Activated CD4-positive, CD25-positive, alpha-beta regulatory T cell treated with anti-CD3 and anti-CD28 coated beads, Interleukin-2, amount 50 U/mL, for 16 hours (primary cell): ENCODE measurements around the gene COX6B2.

Source experiments
- DNase-seq: peaks from one replicate; pipeline ENCODE4 v3.0.0-alpha.2; 2020; ENCODE audit warnings: low read depth, low spot score

The COX6B2 gene

DNA sequence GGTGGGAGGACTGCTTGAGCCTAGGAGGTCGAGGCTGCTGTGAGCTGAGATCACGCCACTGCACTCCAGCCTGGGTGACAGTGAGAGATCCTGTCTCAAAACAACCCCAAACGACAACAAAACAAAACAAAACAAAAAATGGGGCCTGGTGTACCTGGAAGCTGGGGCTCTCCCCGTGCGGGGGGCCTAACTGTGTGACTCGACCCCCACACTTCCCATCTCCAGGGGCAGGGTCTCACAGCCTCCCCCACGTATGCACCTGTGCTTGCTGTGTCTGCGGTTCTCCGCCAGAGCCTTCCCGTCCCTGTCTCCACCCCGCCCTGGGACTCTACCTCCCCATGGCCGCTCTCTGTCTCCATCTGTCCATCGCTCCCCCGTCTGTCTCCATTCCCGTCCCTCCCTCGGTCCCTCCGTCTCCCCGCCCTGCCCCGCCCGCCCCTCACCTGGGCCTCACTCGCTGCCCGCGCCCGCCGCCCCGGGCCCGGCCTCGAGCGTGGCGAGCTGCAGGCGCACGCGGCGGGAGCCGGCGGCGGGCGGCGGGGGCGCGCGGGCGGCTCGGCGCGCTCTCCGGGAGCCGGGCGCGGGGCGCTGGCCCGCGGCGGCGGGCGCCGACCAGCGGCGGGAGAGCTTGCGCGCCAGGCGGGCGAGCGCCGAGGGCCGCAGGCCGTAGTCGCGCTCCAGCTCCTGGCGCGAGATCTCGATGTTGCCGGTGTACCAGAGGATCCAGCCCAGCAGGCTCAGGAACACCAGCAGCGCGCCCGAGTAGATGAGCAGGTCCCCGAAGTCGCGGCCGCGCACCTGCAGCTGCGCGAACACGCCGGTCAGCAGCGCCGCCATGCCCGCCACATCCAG, 29.0 kb upstream of the COX6B2 start:
- no peak for DNase-seq

DNA sequence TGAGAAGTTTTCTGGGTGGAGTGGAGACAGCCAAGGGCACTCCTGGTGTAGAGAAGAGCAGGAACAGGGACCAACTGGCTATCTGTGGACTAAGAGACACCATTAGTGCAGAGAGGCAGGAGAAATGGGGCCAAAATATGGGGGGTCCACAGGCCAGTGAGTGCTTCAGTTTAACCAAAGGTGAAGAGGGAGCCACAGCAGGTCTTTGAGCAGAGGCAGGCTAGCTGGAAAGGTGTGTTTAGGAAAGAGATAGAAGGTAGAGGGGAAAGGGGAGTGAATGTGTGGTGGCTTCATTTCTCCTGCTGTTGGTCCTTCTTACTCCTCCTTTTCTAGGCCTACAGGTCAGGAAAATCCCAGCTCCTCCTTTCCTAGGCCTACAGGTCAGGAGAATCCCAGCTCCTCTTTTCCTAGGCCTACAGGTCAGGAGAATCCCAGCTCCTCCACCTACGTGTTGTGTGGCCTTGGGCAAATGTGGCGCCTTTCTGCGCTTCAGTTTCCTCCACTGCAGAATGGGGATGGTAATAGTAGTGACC, 28.1 kb upstream of the COX6B2 start:
- no peak for DNase-seq

GRCh38 chr19:55382013-55382412, 27.5 kb upstream of the COX6B2 start:
- no peak for DNase-seq

- DNase-seq = no peak
These were observed 24.7 kb upstream of the COX6B2 start for GRCh38 chr19:55379174-55379573.

GRCh38 chr19:55377356-55378131, 23.0 kb upstream of the COX6B2 start:
- no peak for DNase-seq

GRCh38 chr19:55376241-55376933, 21.9 kb upstream of the COX6B2 start, which contains the start of gene TMEM190:
TSS of gene TMEM190 (plus strand) at chr19:55376826. CDS start at chr19:55376854, 28 bp downstream.
- DNase-seq = no peak

DNA sequence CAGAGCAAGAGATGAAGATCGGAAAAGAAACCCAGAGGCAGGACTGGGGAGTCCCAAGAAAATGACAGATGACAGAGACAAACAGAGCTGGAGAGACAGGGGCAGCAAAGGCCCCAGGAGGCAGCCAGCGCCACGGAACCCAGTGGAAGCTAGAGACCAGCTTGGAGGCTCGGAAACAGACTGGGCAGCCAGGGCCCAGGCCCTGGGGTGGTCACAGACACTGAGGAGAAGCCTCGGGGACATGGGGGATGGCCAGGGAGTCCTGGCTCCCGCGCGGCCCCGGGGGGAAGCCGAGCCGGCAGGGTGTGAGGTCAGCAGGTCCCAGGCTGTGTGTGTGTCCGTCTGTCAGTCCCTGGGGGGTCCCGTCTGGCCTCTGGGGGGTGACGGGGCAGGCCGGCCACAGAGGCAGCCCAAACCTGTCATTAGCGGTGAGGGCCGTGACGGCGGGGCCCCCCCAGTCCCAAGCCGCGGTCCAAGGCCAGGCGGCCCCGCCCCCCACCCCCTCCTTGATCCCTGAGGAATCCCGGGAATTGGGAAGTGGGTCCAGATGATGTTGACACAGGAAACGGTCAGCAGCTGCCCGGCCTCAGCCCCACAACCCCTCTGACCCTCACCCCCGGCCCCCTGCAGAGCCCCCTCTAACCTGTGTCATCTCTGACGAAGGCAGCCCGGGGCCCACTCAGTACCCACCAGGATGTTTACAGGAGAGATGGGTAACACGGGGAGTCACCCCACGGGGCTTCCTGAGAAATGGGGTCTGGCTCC, 19.7 kb upstream of the COX6B2 start:
- no peak for DNase-seq

- DNase-seq = no peak
These were observed 18.9 kb upstream of the COX6B2 start for GRCh38 chr19:55373306-55373992.

- no peak for DNase-seq
These were observed 18.0 kb upstream of the COX6B2 start for GRCh38 chr19:55372316-55373081.

DNA sequence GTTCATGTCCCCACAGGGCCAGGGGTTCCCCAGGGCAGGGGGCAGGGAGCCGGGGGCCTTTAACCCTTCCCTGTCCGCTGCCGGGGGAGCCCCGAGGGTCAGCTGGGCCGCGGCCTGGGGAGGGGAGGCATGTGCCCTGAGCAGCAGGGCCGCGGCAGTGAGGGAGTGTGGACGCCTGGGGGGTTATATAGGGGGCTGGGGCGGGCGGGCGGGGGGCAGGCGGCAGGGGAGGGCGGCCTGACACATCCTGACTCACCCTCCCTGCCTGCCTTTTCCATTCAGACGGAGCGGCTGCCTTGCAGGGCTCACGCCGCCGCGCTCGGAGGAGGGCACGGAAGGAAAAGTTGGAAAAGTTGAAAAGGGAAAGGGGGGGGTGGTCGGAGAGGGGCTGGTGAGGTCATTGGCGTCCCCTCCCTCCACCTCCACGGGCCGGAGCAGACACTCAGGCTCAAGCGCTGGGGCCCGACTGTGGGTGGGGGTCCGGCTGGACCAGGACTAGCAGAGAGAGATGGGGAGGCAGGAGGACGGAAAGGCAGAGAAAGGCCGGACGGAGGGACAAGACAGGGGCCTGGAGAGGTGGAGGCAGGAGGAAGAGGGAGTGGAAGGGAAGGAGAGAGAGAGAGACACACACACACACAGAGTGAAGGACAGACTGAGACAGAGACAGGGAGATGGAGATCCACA, 15.9 kb upstream of the COX6B2 start, which contains the start of gene IL11:
IL11 (minus strand) TSS at position 159 of the 684 bp plus-strand sequence; CDS start at position 6, 153 bp downstream.
- no peak for DNase-seq

GRCh38 chr19:55369653-55370304, 15.3 kb upstream of the COX6B2 start:
- no peak for DNase-seq

- DNase-seq = no peak
These were observed 14.4 kb upstream of the COX6B2 start for GRCh38 chr19:55368701-55369563.

DNA sequence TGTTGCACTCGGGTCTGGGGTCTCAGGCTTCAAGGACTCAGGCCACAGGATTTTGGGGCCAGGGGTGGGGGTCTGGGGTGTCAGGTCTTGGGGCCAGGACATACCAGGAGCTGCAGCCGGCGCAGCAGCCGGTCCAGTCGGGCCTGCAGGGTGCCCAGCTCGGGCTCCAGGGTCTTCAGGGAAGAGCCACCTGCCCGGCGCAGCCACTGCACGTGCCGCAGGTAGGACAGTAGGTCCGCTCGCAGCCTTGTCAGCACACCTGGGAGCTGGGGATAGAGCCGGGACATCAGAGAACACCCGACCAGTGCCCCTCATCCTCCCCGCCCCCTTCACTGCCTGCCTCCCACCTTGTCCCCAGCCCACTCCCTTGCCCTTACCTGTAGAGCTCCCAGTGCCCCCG, 13.6 kb upstream of the COX6B2 start:
- no peak for DNase-seq

DNA sequence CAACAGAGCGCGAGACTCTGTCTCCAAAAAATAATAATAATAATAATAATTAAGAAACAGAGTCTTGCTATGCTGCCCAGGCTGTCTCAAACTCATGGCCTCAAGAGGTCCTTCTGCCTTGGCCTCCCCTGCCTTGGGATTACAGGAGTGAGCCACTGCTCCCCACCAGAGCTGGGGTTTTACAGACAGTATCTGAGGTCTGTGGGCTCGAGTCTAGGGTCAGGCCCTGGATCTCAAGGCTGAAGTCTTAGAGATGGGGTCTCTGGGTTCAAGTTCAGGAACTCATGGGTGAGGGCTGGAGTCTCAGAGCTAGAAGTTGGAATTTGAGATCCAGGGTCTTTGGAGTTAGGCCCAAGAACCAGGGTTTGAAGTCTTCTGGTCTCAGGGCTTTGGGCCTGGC, 12.3 kb upstream of the COX6B2 start:
- DNase-seq = no peak

DNA sequence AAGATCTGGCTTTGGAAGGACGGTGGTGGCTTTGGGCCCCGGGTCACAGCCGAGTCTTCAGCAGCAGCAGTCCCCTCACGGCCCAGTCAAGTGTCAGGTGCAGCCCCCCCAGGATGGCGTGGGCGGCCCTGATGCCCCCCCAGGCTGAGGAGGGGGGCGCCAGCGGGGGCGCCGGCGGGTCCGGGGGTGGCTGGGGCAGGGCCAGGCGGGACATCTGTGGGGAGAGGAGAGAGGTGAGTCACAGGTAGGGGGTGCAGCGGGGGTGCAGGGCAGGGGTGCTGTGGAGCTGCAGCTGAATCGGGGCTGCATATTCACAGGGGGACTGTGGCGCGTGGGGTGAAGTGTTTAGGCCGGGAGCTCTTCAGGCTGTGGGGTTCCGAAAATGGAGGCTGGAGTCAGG, 11.4 kb upstream of the COX6B2 start:
- no peak for DNase-seq

GRCh38 chr19:55365245-55365644, 10.7 kb upstream of the COX6B2 start:
- DNase-seq = no peak

GRCh38 chr19:55362990-55363716, 8.6 kb upstream of the COX6B2 start, which contains the start of gene GARIN5B:
TSS of gene GARIN5B (minus strand) at chr19:55363260. CDS start at chr19:55363066, 194 bp downstream.
- no peak for DNase-seq
